OCI-LY7 (cell line): ENCODE results near the gene OLFM3. TPM values are rescaled to one million over a fixed set of nuclear protein-coding genes. Genes with fewer than 3 reads are reported as not detected.

Experiments
- BruUV-seq: library from RNA; stranded (reverse); fragments of 400-500 nt; replicated peaks from 2 replicates; lab custom pipeline; 2021; lab: Mats Ljungman, UMichigan
- CTCF ChIA-PET: fragments of 300-600 bp; sonication (Branson Sonifier 250); formaldehyde crosslinking; loops from one replicate; lab custom pipeline; 2022; ENCODE audit warnings: antibody characterized with exemption; ENCODE audit not compliant: unreplicated experiment; lab: Charles Lee
- POLR2A ChIA-PET: fragments of 300-600 bp; sonication (Branson Sonifier 250); formaldehyde crosslinking; loops from one replicate; lab custom pipeline; 2022; ENCODE audit warnings: antibody characterized with exemption; lab: Charles Lee
- DNase-seq: peaks from one replicate; pipeline ENCODE4 v3.0.0-alpha.2; 2015; ENCODE audit warnings: low spot score
- H2AFZ ChIP-seq: fragments of 200-600 bp; sonication (generic), shearing (Covaris generic); 2 replicates; pipeline ENCODE4 v1.6.1; 2014; ENCODE audit warnings: mild to moderate bottlenecking, antibody characterized with exemption, low read length, moderate library complexity
- H3K27ac ChIP-seq: fragments of 200-600 bp; sonication (generic); 2 replicates; pipeline ENCODE4 v1.5.1; 2014; ENCODE audit warnings: mixed run types, low read depth, mild to moderate bottlenecking, moderate library complexity, low read length, inconsistent platforms; ENCODE audit not compliant: poor library complexity, severe bottlenecking
- H3K36me3 ChIP-seq: fragments of 200-600 bp; sonication (generic); 2 replicates; pipeline ENCODE4 v1.6.1; 2014; ENCODE audit warnings: mild to moderate bottlenecking, antibody characterized with exemption, low read length, moderate library complexity, mixed read lengths; ENCODE audit not compliant: insufficient read depth
- H3K4me1 ChIP-seq: fragments of 200-600 bp; sonication (generic); 2 replicates; pipeline ENCODE4 v1.5.1; 2014; ENCODE audit warnings: mild to moderate bottlenecking, low read length; ENCODE audit not compliant: insufficient read depth, poor library complexity, severe bottlenecking
- H3K4me2 ChIP-seq: fragments of 200-600 bp; sonication (generic); 2 replicates; pipeline ENCODE4 v1.6.1; 2014; ENCODE audit warnings: mild to moderate bottlenecking, low read length
- H3K4me3 ChIP-seq: fragments of 200-600 bp; sonication (generic); 2 replicates; pipeline ENCODE4 v1.5.1; 2014; ENCODE audit warnings: mild to moderate bottlenecking, low read depth, low read length; ENCODE audit not compliant: poor library complexity, severe bottlenecking
- H3K79me2 ChIP-seq: fragments of 200-600 bp; sonication (generic); 2 replicates; pipeline ENCODE4 v1.6.1; 2016; ENCODE audit warnings: low read depth, mild to moderate bottlenecking, low read length, moderate library complexity, mixed read lengths; ENCODE audit not compliant: insufficient read depth
- H3K9me2 ChIP-seq: fragments of 200-600 bp; sonication (generic); 2 replicates; pipeline ENCODE4 v1.6.1; 2016; ENCODE audit warnings: mild to moderate bottlenecking, low read length, mixed read lengths; ENCODE audit not compliant: insufficient read depth
- H3K9me3 ChIP-seq: fragments of 200-600 bp; sonication (generic); 2 replicates; pipeline ENCODE4 v1.6.1; 2014; ENCODE audit warnings: mild to moderate bottlenecking, mixed run types, low read length, mixed read lengths
- H4K20me1 ChIP-seq: fragments of 200-600 bp; sonication (generic); 2 replicates; pipeline ENCODE4 v1.6.1; 2014; ENCODE audit warnings: mild to moderate bottlenecking, antibody characterized with exemption, low read length, moderate library complexity, mixed read lengths; ENCODE audit not compliant: insufficient read depth
- CTCF ChIP-seq: fragments of 200-600 bp; sonication (generic); conservative IDR thresholded peaks from 2 replicates; pipeline ENCODE4 v1.5.1; 2014; ENCODE audit warnings: mild to moderate bottlenecking, antibody characterized with exemption, low read length, moderate library complexity, mixed read lengths
- EZH2phosphoT487 ChIP-seq: fragments of 200-600 bp; sonication (generic); IDR thresholded peaks from 2 replicates; pipeline ENCODE4 v1.6.1; 2018; ENCODE audit warnings: low read depth, borderline replicate concordance, mild to moderate bottlenecking, mixed run types, antibody characterized with exemption, low read length, moderate library complexity, mixed read lengths
- intact Hi-C: fragments of 100-400 bp; cut with micrococcal nuclease; formaldehyde crosslinking; loops from one replicate; pipeline ENCODE4 v1.10.0; 2022; ENCODE audit not compliant: unreplicated experiment
- total RNA-seq, 2 experiments: library from RNA; depleted of rRNA in 1 of 2; stranded (reverse); fragments of >200 nt in 1 of 2; shearing (Covaris generic) in 1 of 2; gene quantifications; 2 replicates each; pipeline ENCODE4 v1.2.3, GENCODE V29; 2014 to 2022

The OLFM3 gene
- total RNA-seq, 2 experiments from 2014 or later, result not detected

- no peaks in the 10 kb centered on the region for H3K9me2 ChIP-seq
- TF ChIP-seq EZH2phosphoT487 (no peak), CTCF (no peak)
- intact Hi-C loops, result no loop called here
- DNase-seq, result no peak
- no peaks in the 10 kb centered on the region for H3K4me1 ChIP-seq
- BruUV-seq, result no TSS peak
- no peaks in the 10 kb centered on the region for H3K79me2 ChIP-seq
- ChIA-PET CTCF (no interaction called here), POLR2A (interaction anchor here (1.5 kb wide), 1 partner anchor 22 kb away, joined by 3 read pairs; no protein-coding TSS in a partner anchor)
- H3K27ac ChIP-seq, result no peak overlapping the region
- no peaks in the 10 kb centered on the region for H4K20me1 ChIP-seq
- no peaks in the 10 kb centered on the region for H3K36me3 ChIP-seq
- no peak overlapping the region for H3K4me2 ChIP-seq
- no peak overlapping the region for H3K4me3 ChIP-seq
- H3K9me3 ChIP-seq, result no peaks in the 10 kb centered on the region
- no peak overlapping the region for H2AFZ ChIP-seq
Observed at GRCh38 chr1:101846820-101847219, 149.9 kb downstream of the OLFM3 start.

GRCh38 chr1:101843160-101843559 lies 153.6 kb downstream of the OLFM3 start:
- ChIA-PET CTCF (no interaction called here), POLR2A (no interaction called here)
- no peak overlapping the region for H3K4me3 ChIP-seq
- DNase-seq, result no peak
- H3K9me2 ChIP-seq, result no peaks in the 10 kb centered on the region
- no peak for TF ChIP-seq EZH2phosphoT487
- no peak for TF ChIP-seq CTCF
- H2AFZ ChIP-seq, result no peak overlapping the region
- no peak overlapping the region for H3K27ac ChIP-seq
- H3K4me1 ChIP-seq, result no peaks in the 10 kb centered on the region
- H3K4me2 ChIP-seq, result no peak overlapping the region
- H4K20me1 ChIP-seq, result no peaks in the 10 kb centered on the region
- no peaks in the 10 kb centered on the region for H3K9me3 ChIP-seq
- H3K79me2 ChIP-seq, result no peaks in the 10 kb centered on the region
- intact Hi-C loops, result no loop called here
- BruUV-seq, result no TSS peak
- no peaks in the 10 kb centered on the region for H3K36me3 ChIP-seq

GRCh38 chr1:101841824-101842223 lies 154.9 kb downstream of the OLFM3 start:
- Histone ChIP-seq H3K9me2 (no peaks in the 10 kb centered on the region), H3K9me3 (no peaks in the 10 kb centered on the region), H3K4me1 (no peaks in the 10 kb centered on the region), H3K4me3 (no peak overlapping the region), H2AFZ (no peak overlapping the region), H3K79me2 (no peaks in the 10 kb centered on the region), H3K36me3 (no peaks in the 10 kb centered on the region), H3K4me2 (no peak overlapping the region), H4K20me1 (no peaks in the 10 kb centered on the region), H3K27ac (no peak overlapping the region)
- no peak for TF ChIP-seq EZH2phosphoT487
- TF ChIP-seq CTCF, result no peak
- ChIA-PET POLR2A (no interaction called here), CTCF (interaction anchor here (0.5 kb wide), 1 partner anchor 468 kb away, joined by 3 read pairs; no protein-coding TSS in a partner anchor)
- intact Hi-C loops, result no loop called here
- BruUV-seq, result no TSS peak
- no peak for DNase-seq
